ENCODE measurements around the gene NINL.
"Not testable (repeated sequence)": the region's sequence is repeated elsewhere in the genome, so short reads cannot be mapped to it uniquely, and the experiment has no call there.

Gene NINL

DNA sequence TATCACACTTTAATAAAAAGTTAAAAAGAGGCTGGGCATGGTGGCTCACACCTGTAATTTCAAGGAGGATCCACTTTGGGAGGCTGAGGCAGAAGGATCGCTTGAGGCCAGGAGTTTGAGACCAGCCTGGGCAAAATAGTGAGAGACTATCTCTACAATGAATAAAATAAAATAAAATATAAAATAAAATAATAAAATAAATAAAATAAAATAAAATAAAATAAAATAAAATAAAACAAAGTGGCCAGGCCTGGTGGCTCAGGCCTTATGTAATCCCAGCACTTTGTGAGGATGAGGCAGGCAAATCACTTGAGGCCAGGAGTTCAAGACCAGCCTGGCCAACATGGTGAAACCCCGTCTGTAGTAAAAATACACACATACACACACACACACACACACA, 112.0 kb downstream of the NINL start:
- H3K27ac ChIP-seq; DNase-seq (ENCODE audit: low read depth, low spot score): not testable (repeated sequence)

- no peak overlapping the region for H3K27ac ChIP-seq
- DNase-seq (ENCODE audit: low read depth, low spot score) = no peak
Measured at GRCh38 chr20:25471020-25471419, 114.3 kb downstream of the NINL start.

- no peak for DNase-seq (ENCODE audit: low read depth, low spot score)
Measured at GRCh38 chr20:25470045-25470444, 115.3 kb downstream of the NINL start.

DNA sequence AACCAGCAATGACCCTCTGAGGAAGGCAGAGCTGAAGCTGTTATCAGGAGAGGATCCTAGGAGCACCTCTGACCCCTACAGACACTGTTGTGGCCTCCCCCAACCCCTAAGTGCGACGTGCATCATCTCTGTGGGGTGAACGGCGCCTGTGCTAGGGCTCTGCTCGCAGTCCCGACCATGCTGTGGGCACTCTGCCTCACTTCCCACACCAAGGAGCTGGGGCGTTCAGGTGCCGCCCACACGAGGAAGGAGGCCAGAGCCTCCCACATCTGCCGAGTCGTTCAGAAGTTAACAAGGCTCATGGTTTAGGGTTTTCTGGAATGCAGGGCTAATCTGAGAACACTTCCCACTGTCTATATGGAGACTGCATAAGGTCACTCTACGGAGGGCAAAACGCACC, 115.8 kb downstream of the NINL start:
- DNase-seq (ENCODE audit: low read depth, low spot score) = no peak
- H3K27ac ChIP-seq = no peak overlapping the region

More at GRCh38 chr20:25470045-25470444, 115.3 kb downstream of the NINL start:
- no peak overlapping the region for H3K27ac ChIP-seq

- H3K27ac ChIP-seq = no peak overlapping the region
- DNase-seq (ENCODE audit: low read depth, low spot score) = no peak
Measured at GRCh38 chr20:25468126-25469075, 116.9 kb downstream of the NINL start.

DNA sequence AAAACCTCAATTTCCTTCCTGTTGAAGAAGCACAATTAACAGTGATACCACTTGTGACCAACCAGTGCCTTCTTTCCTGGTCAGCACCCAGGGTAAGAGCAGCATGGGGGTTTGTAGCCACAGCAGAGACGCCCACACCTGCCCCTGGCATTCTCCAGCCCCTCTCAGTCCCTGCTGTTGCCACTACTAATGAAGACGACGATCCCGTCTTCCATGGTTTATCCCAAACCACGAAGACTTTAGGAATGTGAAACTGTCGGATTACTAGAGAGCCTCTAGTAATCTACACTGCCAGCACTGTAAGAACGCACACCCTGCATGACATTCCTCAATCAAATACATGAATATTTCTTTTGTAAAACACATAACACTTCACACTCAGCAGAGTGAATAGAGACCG, 117.9 kb downstream of the NINL start:
- H3K27ac ChIP-seq = no peak overlapping the region
- DNase-seq (ENCODE audit: low read depth, low spot score) = no peak

GRCh38 chr20:25466846-25467245, 118.5 kb downstream of the NINL start:
- H3K27ac ChIP-seq = no peak overlapping the region
- DNase-seq (ENCODE audit: low read depth, low spot score) = no peak

GRCh38 chr20:25465243-25466135, 119.8 kb downstream of the NINL start:
- no peak for DNase-seq (ENCODE audit: low read depth, low spot score)
- H3K27ac ChIP-seq = no peak overlapping the region

DNA sequence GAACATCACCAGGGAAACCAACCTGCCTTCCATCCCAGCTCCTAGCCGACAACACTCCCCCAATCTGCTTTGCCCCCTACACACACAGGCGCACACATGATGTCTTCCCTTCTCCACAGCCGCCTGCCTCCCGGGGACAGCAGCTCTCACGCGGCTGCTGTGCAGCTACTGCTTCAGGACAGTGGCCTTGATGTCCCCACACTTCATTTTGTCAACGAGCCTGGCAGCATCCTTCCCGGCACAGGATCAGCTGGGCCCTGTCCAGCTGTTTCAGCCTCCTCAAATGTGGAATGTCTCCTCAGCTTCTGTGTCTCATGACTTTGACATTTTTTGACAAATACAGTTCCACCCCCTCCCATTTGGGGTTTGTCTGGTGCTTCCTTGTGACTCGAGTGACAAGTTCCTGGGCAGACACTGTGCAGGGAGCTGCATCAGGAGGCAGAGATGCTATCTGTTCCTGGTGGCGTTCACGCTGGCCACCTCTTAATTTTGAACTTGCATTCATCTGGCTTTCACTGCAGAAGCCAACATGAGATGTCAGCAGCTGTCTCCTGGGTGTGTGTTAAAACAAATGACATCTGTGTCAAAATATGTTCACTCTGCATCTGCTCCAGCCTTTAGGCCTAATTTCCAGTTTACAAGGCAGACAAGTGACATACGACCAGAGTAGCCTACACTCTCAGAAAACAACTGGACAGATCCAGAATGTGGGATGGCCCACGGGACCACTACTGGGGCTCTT, 120.7 kb downstream of the NINL start:
- DNase-seq (ENCODE audit: low read depth, low spot score) = no peak
- no peak overlapping the region for H3K27ac ChIP-seq

- no peak overlapping the region for H3K27ac ChIP-seq
- DNase-seq (ENCODE audit: low read depth, low spot score) = no peak
Measured at GRCh38 chr20:25461786-25462545, 123.4 kb downstream of the NINL start.

GRCh38 chr20:25461281-25461650, 124.1 kb downstream of the NINL start:
- no peak overlapping the region for H3K27ac ChIP-seq
- no peak for DNase-seq (ENCODE audit: low read depth, low spot score)

DNA sequence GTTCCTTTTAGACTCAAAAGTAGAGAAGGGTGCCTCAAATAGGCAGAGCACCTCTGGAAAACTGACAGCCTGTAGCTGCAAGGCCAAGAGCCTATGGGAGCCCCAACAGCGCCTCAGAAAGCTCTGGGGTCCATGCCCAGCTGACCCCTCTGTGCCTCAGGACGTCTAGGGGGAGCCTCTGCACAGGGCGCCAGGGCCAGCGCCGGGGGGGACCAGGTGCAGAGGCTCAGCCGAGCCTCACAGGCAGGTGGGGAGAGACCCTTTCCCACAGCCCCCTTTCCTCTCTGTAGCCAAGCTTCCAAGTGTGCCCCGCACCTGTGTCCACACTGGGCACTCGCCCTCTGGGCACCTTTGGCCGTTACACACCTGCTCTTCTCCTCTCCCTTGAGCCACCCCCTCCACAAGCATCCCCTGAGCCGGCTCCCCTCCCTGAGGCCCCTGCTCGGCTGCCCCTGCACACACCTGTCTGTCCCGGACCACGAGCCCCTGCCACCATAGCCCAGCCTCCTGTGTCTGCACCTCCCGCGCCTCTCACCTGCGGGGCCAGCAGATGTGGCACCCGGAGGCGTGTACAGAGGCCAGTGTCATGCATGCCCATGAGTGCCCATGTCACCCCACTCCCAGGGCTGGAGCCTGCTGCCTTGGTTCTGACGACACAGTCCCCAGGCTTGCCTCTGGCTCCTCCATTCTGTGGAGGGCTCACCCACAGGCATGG, 124.6 kb downstream of the NINL start:
- no peak for DNase-seq (ENCODE audit: low read depth, low spot score)
- H3K27ac ChIP-seq = no peak overlapping the region

DNA sequence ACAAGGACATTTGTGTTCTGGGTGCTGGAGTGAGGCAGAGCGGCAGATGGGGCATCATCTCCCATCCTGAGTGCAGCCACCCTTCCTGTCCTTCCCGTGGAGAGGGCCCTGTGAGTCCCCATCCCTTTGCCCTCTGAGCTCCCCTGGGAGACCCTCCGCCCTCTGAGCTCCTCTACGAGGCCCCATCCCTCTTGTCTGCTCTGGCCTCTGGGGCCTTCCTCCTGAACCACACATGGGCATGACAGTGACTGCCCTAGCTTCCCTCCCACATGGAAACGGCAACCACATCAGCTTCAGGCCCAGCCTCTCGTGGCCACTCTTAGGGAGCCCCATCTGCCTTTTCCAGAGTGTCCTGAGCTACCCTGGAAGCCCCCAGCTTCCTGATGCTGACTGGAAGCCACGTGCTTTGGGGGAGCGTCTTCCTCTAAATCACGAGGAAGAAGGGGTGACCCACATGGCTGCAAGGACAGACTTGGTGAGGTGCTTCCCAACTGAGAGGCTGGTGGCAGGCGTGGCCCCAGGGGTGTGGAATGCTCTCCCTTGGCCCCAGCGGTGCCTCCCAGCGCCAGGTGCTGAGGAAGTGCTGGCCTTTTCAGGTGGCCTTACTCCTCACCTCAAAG, 125.3 kb downstream of the NINL start:
- no peak for DNase-seq (ENCODE audit: low read depth, low spot score)
- H3K27ac ChIP-seq = no peak overlapping the region

GRCh38 chr20:25459111-25459830, 126.1 kb downstream of the NINL start:
- no peak for DNase-seq (ENCODE audit: low read depth, low spot score)
- H3K27ac ChIP-seq = no peak overlapping the region

DNA sequence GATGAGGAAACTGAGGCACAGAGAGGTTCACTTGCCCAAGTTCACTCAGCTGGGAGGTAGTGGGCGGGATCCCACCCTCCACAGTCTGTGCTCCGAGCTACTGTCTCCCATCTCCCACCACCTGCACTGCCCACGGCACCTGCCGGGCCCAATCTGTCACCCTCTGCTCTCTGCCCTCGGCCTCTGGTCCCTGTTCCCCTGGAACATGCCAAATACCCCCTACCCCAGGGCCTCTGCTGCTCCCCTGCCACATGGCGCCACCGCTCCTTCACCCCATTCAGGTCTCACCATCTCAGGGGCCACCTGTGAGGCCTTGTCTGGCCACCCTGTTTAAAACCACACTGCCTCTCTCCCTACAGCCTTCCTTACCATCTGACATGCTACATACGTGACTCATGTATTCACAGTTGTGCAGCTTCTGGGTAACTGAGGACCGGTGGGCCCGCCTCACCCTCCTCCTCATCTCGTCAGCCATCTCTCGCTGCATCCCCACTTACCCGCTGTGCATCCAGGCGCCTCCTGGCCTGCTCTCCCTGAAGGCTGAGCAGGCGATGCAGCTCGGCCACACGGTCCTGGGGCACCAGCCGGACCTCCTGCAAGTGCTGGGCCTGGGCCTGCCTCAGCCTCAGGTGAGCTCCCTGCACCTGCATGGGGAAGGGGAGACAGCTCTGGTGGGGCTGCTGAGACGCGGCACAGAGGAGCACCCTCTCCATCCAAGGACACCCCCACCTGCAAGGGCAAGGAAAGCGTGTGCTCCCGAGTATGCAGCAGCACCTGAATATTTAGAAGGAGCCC, 127.2 kb downstream of the NINL start:
- DNase-seq (ENCODE audit: low read depth, low spot score) = no peak
- no peak overlapping the region for H3K27ac ChIP-seq

GRCh38 chr20:25454153-25454900, 131.0 kb downstream of the NINL start:
- H3K27ac ChIP-seq = no peak overlapping the region
- no peak for DNase-seq (ENCODE audit: low read depth, low spot score)
